Left ventricle myocardium inferior (tissue), 1 donor: ENCODE data around the gene SHROOM2. TPM values are rescaled to one million over a fixed set of nuclear protein-coding genes. Genes with fewer than 3 reads are reported as not detected.
A peak's percentile ranks its signal among the peaks of the same experiment; 100 is the strongest.

Source experiments
- DNase-seq: peaks from one replicate; pipeline ENCODE4 v3.0.0-alpha.2; 2020
- H3K27ac ChIP-seq: fragments of 200-600 bp; replicated peaks from 2 replicates; pipeline ENCODE4 v1.8.0; 2021
- H3K27me3 ChIP-seq: fragments of 200-600 bp; 2 replicates; pipeline ENCODE4 v1.8.0; 2021; ENCODE audit warnings: low read depth
- H3K36me3 ChIP-seq: fragments of 200-600 bp; 2 replicates; pipeline ENCODE4 v1.8.0; 2021
- H3K4me1 ChIP-seq: fragments of 200-600 bp; 2 replicates; pipeline ENCODE4 v1.8.0; 2021
- H3K4me3 ChIP-seq: fragments of 200-600 bp; 2 replicates; pipeline ENCODE4 v1.8.0; 2021; ENCODE audit warnings: mild to moderate bottlenecking, moderate library complexity
- H3K9me3 ChIP-seq: fragments of 200-600 bp; replicated peaks from 2 replicates; pipeline ENCODE4 v1.8.0; 2021
- CTCF ChIP-seq: fragments of 200-600 bp; IDR thresholded peaks from 2 replicates; pipeline ENCODE4 v1.8.0; 2021; ENCODE audit warnings: antibody characterized with exemption, mild to moderate bottlenecking, borderline replicate concordance
- intact Hi-C: fragments of 100-400 bp; cut with micrococcal nuclease; formaldehyde crosslinking; loops from one replicate; pipeline ENCODE4 v1.11.0; 2022
- total RNA-seq: library from RNA; stranded (reverse); fragmentation: NEBNext Ultra II Directional; extraction: Animal tissue kit (Norgen Biotek cat#: 25700); gene quantifications from one replicate; pipeline ENCODE4 v1.2.1, GENCODE V29; 2021
- donor health status: DM: no; HTN: yes; CAD: no; lungs with severe emphysema.

SHROOM2 gene
- total RNA-seq, 1 donor from 2014 or later, result 0.71 TPM

DNA sequence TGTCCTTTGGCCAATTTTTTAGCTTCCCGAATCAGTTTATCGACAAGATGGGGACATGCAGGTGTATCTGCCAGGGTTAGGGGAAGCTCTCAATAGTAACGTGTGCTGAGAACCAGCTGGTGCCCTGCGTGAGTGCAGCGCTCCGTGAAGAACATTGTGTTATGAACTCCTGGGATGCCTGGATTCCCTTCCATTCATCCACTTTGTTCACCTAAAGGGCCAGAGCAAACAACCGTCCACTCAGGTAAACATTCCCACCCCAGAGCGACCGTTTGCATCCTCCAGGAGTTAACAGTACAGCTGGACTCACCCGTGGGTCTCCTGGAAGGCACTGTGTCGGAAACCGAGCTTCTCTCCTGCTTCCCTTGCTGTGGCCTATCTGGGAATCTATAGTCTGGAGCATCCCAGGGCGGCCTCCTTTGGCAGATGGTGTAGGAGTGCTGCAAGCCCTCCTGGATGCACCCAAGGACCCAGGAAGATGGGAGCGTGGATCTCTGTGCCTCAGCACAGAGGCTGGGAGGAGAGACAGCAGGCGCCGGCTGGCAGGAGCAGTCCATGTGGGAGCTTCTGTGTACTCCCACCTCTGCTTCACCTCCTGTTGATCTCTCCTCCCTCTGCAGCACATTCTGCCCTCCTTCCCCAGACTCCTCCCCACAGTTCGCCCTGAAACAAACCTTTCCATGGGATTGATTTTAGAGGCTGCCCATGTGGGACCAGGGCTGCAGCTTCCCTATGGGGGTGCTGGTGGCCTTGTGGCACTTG lies 62.7 kb downstream of the SHROOM2 start:
- H3K4me3 ChIP-seq, result no peak overlapping the region
- H3K4me1 ChIP-seq, result no peaks in the 10 kb centered on the region
- no peak overlapping the region for H3K27ac ChIP-seq
- no peak for TF ChIP-seq CTCF
- no peaks in the 10 kb centered on the region for H3K9me3 ChIP-seq
- intact Hi-C loops, result no loop called here
- no peak for DNase-seq
- no peaks in the 10 kb centered on the region for H3K36me3 ChIP-seq
- H3K27me3 ChIP-seq, result no peaks in the 10 kb centered on the region

- intact Hi-C loops, result no loop called here
- no peaks in the 10 kb centered on the region for H3K9me3 ChIP-seq
- no peak for DNase-seq
- no peak for TF ChIP-seq CTCF
- no peak overlapping the region for H3K4me3 ChIP-seq
- H3K27ac ChIP-seq, result no peak overlapping the region
- no peaks in the 10 kb centered on the region for H3K36me3 ChIP-seq
- H3K4me1 ChIP-seq, result no peaks in the 10 kb centered on the region
- no peaks in the 10 kb centered on the region for H3K27me3 ChIP-seq
Measured at GRCh38 chrX:9851890-9852289, 65.7 kb downstream of the SHROOM2 start.

DNA sequence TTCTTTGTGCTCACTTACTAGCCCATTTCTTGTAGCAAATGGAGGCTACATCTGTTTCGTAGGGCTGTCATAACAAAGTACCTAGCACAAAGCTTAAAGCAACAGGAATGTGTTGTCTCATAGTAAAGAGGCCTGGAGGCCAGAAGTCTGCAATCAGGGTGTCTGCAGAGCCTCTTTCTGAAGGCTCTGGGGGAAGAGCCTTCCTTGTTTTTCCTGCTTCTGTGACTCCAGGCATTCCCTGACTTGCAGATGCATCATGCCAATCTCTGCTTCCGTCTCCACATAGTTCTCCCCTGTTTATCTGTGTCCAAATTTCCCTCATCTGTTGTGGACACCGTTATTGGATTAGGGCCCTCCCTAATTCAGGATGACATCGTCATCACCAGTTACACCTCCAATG lies 67.1 kb downstream of the SHROOM2 start:
- Histone ChIP-seq H3K36me3 (no peaks in the 10 kb centered on the region), H3K27ac (no peak overlapping the region), H3K4me3 (no peak overlapping the region), H3K4me1 (no peaks in the 10 kb centered on the region), H3K27me3 (no peaks in the 10 kb centered on the region), H3K9me3 (no peaks in the 10 kb centered on the region)
- no peak for TF ChIP-seq CTCF
- no peak for DNase-seq
- intact Hi-C loops, result no loop called here

DNA sequence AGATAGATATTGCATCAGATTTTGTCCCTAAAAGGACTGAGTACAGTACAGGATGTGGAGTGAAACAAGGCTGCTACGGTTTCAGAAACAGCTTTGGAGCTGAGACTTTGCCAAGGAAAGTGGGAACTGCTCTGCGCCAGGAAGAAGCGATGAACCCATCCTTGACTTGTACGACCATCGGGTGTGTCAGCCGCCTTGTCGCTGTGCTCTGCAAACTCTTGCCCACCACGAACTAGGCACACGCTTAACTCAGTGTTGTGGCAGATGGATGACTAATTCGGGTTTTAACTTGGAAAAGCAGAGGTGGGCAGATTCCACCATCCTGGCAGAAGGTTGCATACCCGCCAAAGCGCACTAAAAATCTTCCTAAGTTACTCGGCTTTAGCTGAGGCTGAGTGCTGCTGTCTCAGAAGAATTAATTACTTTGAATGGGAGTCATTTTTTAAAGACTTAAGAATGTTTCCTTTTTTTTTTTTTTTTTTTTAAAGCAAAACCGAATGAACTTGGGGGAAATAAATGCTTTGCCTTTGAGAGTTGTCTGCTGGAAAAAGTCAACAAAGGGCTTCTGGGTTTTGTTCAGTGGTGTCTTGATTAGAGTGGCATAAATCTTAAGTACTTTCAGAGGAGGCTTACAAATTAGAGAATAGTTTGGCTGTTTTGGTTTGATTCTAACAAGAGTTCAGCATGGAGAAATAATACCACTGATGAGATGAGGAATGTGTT lies 69.5 kb downstream of the SHROOM2 start:
- Histone ChIP-seq H3K4me1 (no peaks in the 10 kb centered on the region), H3K27ac (peak overlapping the region; percentile 23), H3K36me3 (no peaks in the 10 kb centered on the region), H3K27me3 (no peaks in the 10 kb centered on the region), H3K4me3 (no peak overlapping the region), H3K9me3 (no peaks in the 10 kb centered on the region)
- no peak for DNase-seq
- intact Hi-C loops, result no loop called here
- TF ChIP-seq CTCF, result no peak

DNA sequence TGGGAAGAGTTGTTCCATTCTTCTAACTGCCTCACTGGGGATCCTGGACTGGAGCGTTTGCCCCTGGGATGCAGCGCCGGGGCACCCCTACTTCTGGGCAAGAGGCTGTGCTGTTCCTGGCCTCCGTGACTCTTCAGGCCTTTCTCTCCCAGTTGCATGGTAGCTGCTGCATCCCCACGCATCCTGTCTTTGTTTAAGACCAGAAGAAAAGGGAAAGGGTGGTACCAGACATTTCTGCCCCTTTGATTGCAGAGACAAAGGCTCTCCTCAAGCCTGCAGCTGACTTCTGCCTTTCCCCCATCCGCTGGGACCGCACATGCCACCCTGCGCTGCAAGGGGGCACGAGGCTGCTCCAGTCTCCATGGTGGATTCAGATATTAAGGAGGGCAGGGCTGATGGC lies 70.4 kb downstream of the SHROOM2 start:
- H3K27ac ChIP-seq, result peak overlapping the region; percentile 44

More for the DNA sequence above, 70.4 kb downstream of the SHROOM2 start:
- Histone ChIP-seq H3K9me3 (no peaks in the 10 kb centered on the region), H3K27me3 (no peaks in the 10 kb centered on the region), H3K4me3 (no peak overlapping the region), H3K36me3 (no peaks in the 10 kb centered on the region), H3K4me1 (no peaks in the 10 kb centered on the region)
- intact Hi-C loops, result no loop called here
- no peak for TF ChIP-seq CTCF
- DNase-seq, result no peak
